ENCODE results near the gene AVEN.

DNA sequence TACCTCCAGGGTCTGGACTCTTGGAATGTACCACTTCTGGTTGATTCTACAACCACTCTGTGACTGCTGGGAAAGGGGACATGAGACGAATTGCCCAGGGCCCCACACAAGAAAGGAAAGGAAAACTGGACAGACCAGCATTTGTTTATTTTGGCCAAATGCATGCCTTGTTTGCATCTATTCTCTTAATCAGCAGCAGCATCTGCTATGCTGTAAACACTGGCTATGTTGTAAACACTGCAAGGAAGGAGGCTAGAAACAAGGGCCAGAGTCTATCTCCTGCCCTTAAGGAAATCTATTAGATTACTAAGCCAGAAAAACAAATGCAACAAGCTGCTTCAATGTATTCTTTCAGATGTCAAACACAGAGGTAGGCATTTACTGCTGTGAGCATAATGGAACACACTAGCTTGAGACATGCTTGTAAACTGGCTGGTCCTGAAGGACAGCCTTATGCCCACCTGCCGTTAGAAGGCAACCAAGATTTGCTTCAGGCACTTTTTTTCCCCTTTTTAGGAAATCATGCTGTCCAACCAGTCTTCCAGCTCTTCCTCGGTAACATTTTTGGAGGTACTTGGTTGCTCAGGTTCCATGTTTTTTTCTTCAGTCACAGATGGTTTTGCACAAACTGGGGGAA, 172.8 kb downstream of the AVEN start:
- TF ChIP-seq, protein P1, sequence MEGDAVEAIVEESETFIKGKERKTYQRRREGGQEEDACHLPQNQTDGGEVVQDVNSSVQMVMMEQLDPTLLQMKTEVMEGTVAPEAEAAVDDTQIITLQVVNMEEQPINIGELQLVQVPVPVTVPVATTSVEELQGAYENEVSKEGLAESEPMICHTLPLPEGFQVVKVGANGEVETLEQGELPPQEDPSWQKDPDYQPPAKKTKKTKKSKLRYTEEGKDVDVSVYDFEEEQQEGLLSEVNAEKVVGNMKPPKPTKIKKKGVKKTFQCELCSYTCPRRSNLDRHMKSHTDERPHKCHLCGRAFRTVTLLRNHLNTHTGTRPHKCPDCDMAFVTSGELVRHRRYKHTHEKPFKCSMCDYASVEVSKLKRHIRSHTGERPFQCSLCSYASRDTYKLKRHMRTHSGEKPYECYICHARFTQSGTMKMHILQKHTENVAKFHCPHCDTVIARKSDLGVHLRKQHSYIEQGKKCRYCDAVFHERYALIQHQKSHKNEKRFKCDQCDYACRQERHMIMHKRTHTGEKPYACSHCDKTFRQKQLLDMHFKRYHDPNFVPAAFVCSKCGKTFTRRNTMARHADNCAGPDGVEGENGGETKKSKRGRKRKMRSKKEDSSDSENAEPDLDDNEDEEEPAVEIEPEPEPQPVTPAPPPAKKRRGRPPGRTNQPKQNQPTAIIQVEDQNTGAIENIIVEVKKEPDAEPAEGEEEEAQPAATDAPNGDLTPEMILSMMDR (conservative IDR thresholded peaks at IDR 0.05) = no peak
- no peak for TF ChIP-seq ZFX (IDR thresholded peaks at IDR 0.05)
